Measurements from ENCODE around the gene ANGPTL8. TPM values are rescaled to one million over a fixed set of nuclear protein-coding genes. Genes with fewer than 3 reads are reported as not detected.

Gene ANGPTL8
- total and polyA plus RNA-seq, 4 donors: 32.4 to 107 (median 67.6) TPM

GRCh38 chr19:11279505-11280236, 40.3 kb downstream of the ANGPTL8 start:
- Histone ChIP-seq H3K9me3 (ENCODE audit: control insufficient read depth in 4 of 4, low read length in 3 of 4) (no peaks in the 10 kb centered on the region), H3K27ac (ENCODE audit: low read depth in 1 of 2, low read length in 2 of 2) (no peak overlapping the region), H3K27me3 (ENCODE audit: control insufficient read depth in 4 of 4, insufficient read depth in 4 of 4, low read length in 3 of 4) (no peaks in the 10 kb centered on the region), H3K4me3 (ENCODE audit: low read depth in 1 of 3, low read length in 3 of 3) (no peak overlapping the region), H3K4me1 (ENCODE audit: control insufficient read depth in 4 of 4, insufficient read depth in 4 of 4, low read length in 3 of 4) (no peaks in the 10 kb centered on the region), H3K9ac (ENCODE audit: low read depth in 1 of 2, low read length in 2 of 2) (no peak overlapping the region), H3K36me3 (ENCODE audit: control insufficient read depth in 4 of 4, insufficient read depth in 3 of 4, low read depth in 1 of 4, low read length in 3 of 4) (no peaks in the 10 kb centered on the region)
- no peak for TF ChIP-seq FOXA1 (IDR thresholded peaks at IDR 0.05)
- TF ChIP-seq JUND (IDR thresholded peaks at IDR 0.05): no peak
- TF ChIP-seq TAF1 (conservative IDR thresholded peaks at IDR 0.05): no peak
- TF ChIP-seq HNF4A (conservative IDR thresholded peaks at IDR 0.05): no peak
- TF ChIP-seq CTCF (IDR thresholded peaks at IDR 0.05; ENCODE audit: low read depth, low read length, missing input control): no peak
- no peak for TF ChIP-seq EGR1 (IDR thresholded peaks at IDR 0.05; ENCODE audit: low read depth in 2 of 2)
- no peak for TF ChIP-seq RXRA (IDR thresholded peaks at IDR 0.05)
- no peak for TF ChIP-seq HNF4G (IDR thresholded peaks at IDR 0.05)
- TF ChIP-seq YY1 (IDR thresholded peaks at IDR 0.05): no peak
- TF ChIP-seq RAD21 (IDR thresholded peaks at IDR 0.05): no peak
- no peak for TF ChIP-seq MAX (IDR thresholded peaks at IDR 0.05)
- no peak for TF ChIP-seq SP1 (IDR thresholded peaks at IDR 0.05)
- TF ChIP-seq REST (IDR thresholded peaks at IDR 0.05): no peak
- no peak for TF ChIP-seq NR2F2 (IDR thresholded peaks at IDR 0.05)
- no peak for TF ChIP-seq GABPA (IDR thresholded peaks at IDR 0.05 in 1 of 2, conservative IDR thresholded peaks at IDR 0.05 in 1 of 2)
- 74% methylated on average over 5 of the region's 5 CpGs for WGBS
- DNase-seq (ENCODE audit: low spot score): no peak

- 78% methylated on average over 11 of the region's 11 CpGs for WGBS
- no peak overlapping the region for H3K27ac ChIP-seq (ENCODE audit: low read depth in 1 of 2, low read length in 2 of 2)
- TF ChIP-seq FOXA2 (IDR thresholded peaks at IDR 0.05) (no peak), ATF3 (IDR thresholded peaks at IDR 0.05) (no peak), REST (IDR thresholded peaks at IDR 0.05) (no peak), NR2F2 (IDR thresholded peaks at IDR 0.05) (no peak), SP1 (IDR thresholded peaks at IDR 0.05) (no peak), MAX (IDR thresholded peaks at IDR 0.05) (no peak), JUND (IDR thresholded peaks at IDR 0.05) (no peak), RAD21 (IDR thresholded peaks at IDR 0.05) (no peak), HNF4G (IDR thresholded peaks at IDR 0.05) (no peak), EGR1 (IDR thresholded peaks at IDR 0.05; ENCODE audit: low read depth in 2 of 2) (no peak), HNF4A (conservative IDR thresholded peaks at IDR 0.05) (no peak)
- TF ChIP-seq, protein P1, sequence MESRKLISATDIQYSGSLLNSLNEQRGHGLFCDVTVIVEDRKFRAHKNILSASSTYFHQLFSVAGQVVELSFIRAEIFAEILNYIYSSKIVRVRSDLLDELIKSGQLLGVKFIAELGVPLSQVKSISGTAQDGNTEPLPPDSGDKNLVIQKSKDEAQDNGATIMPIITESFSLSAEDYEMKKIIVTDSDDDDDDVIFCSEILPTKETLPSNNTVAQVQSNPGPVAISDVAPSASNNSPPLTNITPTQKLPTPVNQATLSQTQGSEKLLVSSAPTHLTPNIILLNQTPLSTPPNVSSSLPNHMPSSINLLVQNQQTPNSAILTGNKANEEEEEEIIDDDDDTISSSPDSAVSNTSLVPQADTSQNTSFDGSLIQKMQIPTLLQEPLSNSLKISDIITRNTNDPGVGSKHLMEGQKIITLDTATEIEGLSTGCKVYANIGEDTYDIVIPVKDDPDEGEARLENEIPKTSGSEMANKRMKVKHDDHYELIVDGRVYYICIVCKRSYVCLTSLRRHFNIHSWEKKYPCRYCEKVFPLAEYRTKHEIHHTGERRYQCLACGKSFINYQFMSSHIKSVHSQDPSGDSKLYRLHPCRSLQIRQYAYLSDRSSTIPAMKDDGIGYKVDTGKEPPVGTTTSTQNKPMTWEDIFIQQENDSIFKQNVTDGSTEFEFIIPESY (IDR thresholded peaks at IDR 0.05): no peak
Measured at GRCh38 chr19:11281356-11282049, 42.1 kb downstream of the ANGPTL8 start.

More at GRCh38 chr19:11281356-11282049, 42.1 kb downstream of the ANGPTL8 start:
- H3K27me3 ChIP-seq (ENCODE audit: control insufficient read depth in 4 of 4, insufficient read depth in 4 of 4, low read length in 3 of 4): no peaks in the 10 kb centered on the region
- H3K36me3 ChIP-seq (ENCODE audit: control insufficient read depth in 4 of 4, insufficient read depth in 3 of 4, low read depth in 1 of 4, low read length in 3 of 4): no peaks in the 10 kb centered on the region
- H3K4me1 ChIP-seq (ENCODE audit: control insufficient read depth in 4 of 4, insufficient read depth in 4 of 4, low read length in 3 of 4): no peaks in the 10 kb centered on the region
- no peak overlapping the region for H3K9ac ChIP-seq (ENCODE audit: low read depth in 1 of 2, low read length in 2 of 2)
- H3K4me3 ChIP-seq (ENCODE audit: low read depth in 1 of 3, low read length in 3 of 3): no peak overlapping the region
- no peaks in the 10 kb centered on the region for H3K9me3 ChIP-seq (ENCODE audit: control insufficient read depth in 4 of 4, low read length in 3 of 4)
- no peak for DNase-seq (ENCODE audit: low spot score)
